CD8-positive, alpha-beta memory T cell (primary cell): ENCODE measurements around the gene CENPX. TPM values are rescaled to one million over a fixed set of nuclear protein-coding genes. Genes with fewer than 3 reads are reported as not detected.

Experiments used
- CTCF ChIA-PET: fragments of 350-600 bp; sonication (Branson Sonifier 250); formaldehyde crosslinking; loops from one replicate; lab custom pipeline; 2021; ENCODE audit warnings: antibody characterized with exemption; lab: Charles Lee
- POLR2A ChIA-PET: fragments of 350-600 bp; sonication (Branson Sonifier 250); formaldehyde crosslinking; loops from one replicate; lab custom pipeline; 2021; ENCODE audit warnings: antibody characterized with exemption; lab: Charles Lee
- DNase-seq, 5 donors: peaks; one replicate each; pipeline versions ENCODE4 v3.0.0 to v3.0.0-alpha.2; 2020 to 2022; ENCODE audit warnings: mixed read lengths in 1 of 5
- H3K27ac ChIP-seq: one replicate; pipeline ENCODE4 v1.7.0; 2013; ENCODE audit warnings: low read depth, mild to moderate bottlenecking, low read length, moderate library complexity
- H3K27me3 ChIP-seq: 2 replicates; pipeline ENCODE4 v1.7.0; 2013; ENCODE audit warnings: low read length, mild to moderate bottlenecking; ENCODE audit not compliant: insufficient read depth, poor library complexity, severe bottlenecking
- H3K36me3 ChIP-seq: 2 replicates; pipeline ENCODE4 v1.7.0; 2013; ENCODE audit warnings: mild to moderate bottlenecking, low read length, moderate library complexity; ENCODE audit not compliant: insufficient read depth
- H3K4me1 ChIP-seq: 2 replicates; pipeline ENCODE4 v1.7.0; 2013; ENCODE audit warnings: mild to moderate bottlenecking, low read length, moderate library complexity; ENCODE audit not compliant: insufficient read depth
- H3K4me3 ChIP-seq: 2 replicates; pipeline ENCODE4 v1.7.0; 2013; ENCODE audit warnings: mild to moderate bottlenecking, low read length
- H3K9me3 ChIP-seq: 2 replicates; pipeline ENCODE4 v1.7.0; 2013; ENCODE audit warnings: mild to moderate bottlenecking, low read length
- H3K27ac Mint-ChIP-seq, 8 donors: one replicate each; pipeline ENCODE4 v1.8.0; 2020 to 2021; ENCODE audit warnings: mixed read lengths in 8 of 8, mild to moderate bottlenecking in 6 of 8, inconsistent platforms in 3 of 8, moderate library complexity in 3 of 8
- H3K27me3 Mint-ChIP-seq, 2 donors: one replicate each; pipeline ENCODE4 v1.8.0; 2020 to 2021; ENCODE audit warnings: mixed read lengths in 2 of 2, mild to moderate bottlenecking in 1 of 2, moderate library complexity in 1 of 2
- H3K36me3 Mint-ChIP-seq, 3 donors: one replicate each; pipeline ENCODE4 v1.8.0; 2020 to 2021; ENCODE audit warnings: mixed read lengths in 3 of 3, inconsistent platforms in 1 of 3, mild to moderate bottlenecking in 1 of 3
- H3K4me1 Mint-ChIP-seq, 3 donors: one replicate each; pipeline ENCODE4 v1.8.0; 2020 to 2021; ENCODE audit warnings: mixed read lengths in 3 of 3, inconsistent platforms in 1 of 3, mild to moderate bottlenecking in 1 of 3
- H3K4me3 Mint-ChIP-seq, 7 donors: one replicate each; pipeline ENCODE4 v1.8.0; 2020 to 2021; ENCODE audit warnings: mixed read lengths in 7 of 7, mild to moderate bottlenecking in 6 of 7, moderate library complexity in 4 of 7, inconsistent platforms in 2 of 7
- H3K9me3 Mint-ChIP-seq, 5 donors: one replicate each; pipeline ENCODE4 v1.8.0; 2020 to 2022; ENCODE audit warnings: mixed read lengths in 5 of 5, mild to moderate bottlenecking in 3 of 5, moderate library complexity in 2 of 5, inconsistent platforms in 1 of 5
- polyA plus RNA-seq: library from polyadenylated mRNA; unstranded; fragments of 300-500 nt; fragmentation: Illumina TruSeq; gene quantifications from one replicate; pipeline ENCODE4 v1.2.3, GENCODE V29; 2021
- total RNA-seq, 2 experiments: library from RNA; stranded (reverse); gene quantifications; one replicate each; pipeline ENCODE4 v1.2.3, GENCODE V29; 2021

CENPX gene
- total and polyA plus RNA-seq, 3 experiments from 2014 or later = 56.7 to 158 (median 143) TPM

DNA sequence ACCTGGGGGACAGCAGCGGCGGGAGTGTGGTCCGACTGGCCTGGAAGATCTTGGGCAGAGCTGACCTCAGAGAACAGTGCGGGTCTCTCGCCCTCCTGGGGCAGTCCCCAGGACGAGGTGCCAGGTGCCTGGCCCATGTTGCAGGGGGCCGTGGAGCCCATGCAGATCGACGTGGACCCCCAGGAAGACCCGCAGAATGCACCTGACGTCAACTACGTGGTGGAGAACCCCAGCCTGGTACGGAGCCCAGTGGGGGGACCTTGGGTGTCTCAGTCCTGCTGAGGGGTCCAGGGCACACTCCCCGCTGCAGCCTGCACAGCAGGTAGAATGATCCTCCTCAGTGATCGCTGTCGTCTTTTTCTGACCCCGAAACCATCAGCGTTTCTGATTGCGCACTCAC is 30.5 kb upstream of the CENPX start:
- no peak for DNase-seq
- Histone ChIP-seq H3K4me3 (no peak overlapping the region), H3K27me3 (no peaks in the 10 kb centered on the region), H3K4me1 (peaks cover 25% of the 10 kb centered on the region), H3K9me3 (no peaks in the 10 kb centered on the region), H3K36me3 (no peaks in the 10 kb centered on the region), H3K27ac (no peak overlapping the region)
- ChIA-PET CTCF (interaction anchor here (1.7 kb wide), 1 partner anchor 54 kb away, joined by 3 read pairs; no protein-coding TSS in a partner anchor), POLR2A (no interaction called here)
- H3K27ac Mint-ChIP-seq = peak overlapping the region in 4 of 8 donors; percentile 33 to 44 (median 42)
- H3K27me3 Mint-ChIP-seq = no peaks in the 10 kb centered on the region
- H3K9me3 Mint-ChIP-seq = no peaks in the 10 kb centered on the region
- H3K36me3 Mint-ChIP-seq = peaks cover 0 to 42% (median 0%) of the 10 kb centered on the region in 3 donors
- H3K4me3 Mint-ChIP-seq = peak overlapping the region; percentile 75 to 84 (median 80)
- peaks cover 0 to 26% (median 13%) of the 10 kb centered on the region in 3 donors for H3K4me1 Mint-ChIP-seq

DNA sequence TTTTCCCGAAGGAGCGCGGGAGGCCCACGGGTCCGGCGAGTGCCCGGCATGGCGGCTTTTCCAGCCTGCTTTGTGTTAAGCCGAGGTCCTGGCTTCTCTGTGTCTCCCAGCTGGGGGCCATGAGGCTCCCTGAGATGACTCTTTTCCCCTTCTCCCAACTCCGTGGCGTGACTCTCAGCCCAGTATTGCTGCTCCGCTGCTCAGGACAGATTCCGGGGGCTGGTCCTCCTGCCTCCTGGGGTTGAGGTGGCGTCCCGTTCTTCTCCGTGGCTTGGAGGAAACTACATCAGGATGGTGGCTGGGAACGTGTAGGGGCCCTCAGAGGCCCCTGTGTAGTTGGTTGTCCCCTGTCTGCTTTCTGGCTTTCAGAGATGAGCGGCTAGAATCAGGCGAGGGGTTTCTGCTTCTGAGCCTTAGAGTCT is 30.0 kb upstream of the CENPX start:
- Histone ChIP-seq H3K27me3 (no peaks in the 10 kb centered on the region), H3K9me3 (no peaks in the 10 kb centered on the region), H3K4me3 (peak overlapping the region; percentile 67), H3K4me1 (peaks cover 25% of the 10 kb centered on the region), H3K27ac (peak overlapping the region; percentile 54), H3K36me3 (no peaks in the 10 kb centered on the region)
- DNase-seq = no peak
- Mint-ChIP-seq H3K4me1 (peaks cover 0 to 26% (median 14%) of the 10 kb centered on the region in 3 donors), H3K9me3 (no peaks in the 10 kb centered on the region), H3K4me3 (peak overlapping the region; percentile 75 to 90 (median 80)), H3K27ac (peak overlapping the region in 4 of 8 donors; percentile 71 to 83 (median 80)), H3K36me3 (peaks cover 0 to 40% (median 0%) of the 10 kb centered on the region in 3 donors), H3K27me3 (no peaks in the 10 kb centered on the region)
- ChIA-PET CTCF (interaction anchor here (1.3 to 1.7 kb wide), 2 partner anchors 54 to 93 kb away, joined by 3 read pairs; no protein-coding TSS in a partner anchor), POLR2A (interaction anchor here (0.6 to 1.1 kb wide), 2 partner anchors 13 to 22 kb away, joined by 3 to 5 read pairs; partner anchors contain the start of gene DUS1L)

DNA sequence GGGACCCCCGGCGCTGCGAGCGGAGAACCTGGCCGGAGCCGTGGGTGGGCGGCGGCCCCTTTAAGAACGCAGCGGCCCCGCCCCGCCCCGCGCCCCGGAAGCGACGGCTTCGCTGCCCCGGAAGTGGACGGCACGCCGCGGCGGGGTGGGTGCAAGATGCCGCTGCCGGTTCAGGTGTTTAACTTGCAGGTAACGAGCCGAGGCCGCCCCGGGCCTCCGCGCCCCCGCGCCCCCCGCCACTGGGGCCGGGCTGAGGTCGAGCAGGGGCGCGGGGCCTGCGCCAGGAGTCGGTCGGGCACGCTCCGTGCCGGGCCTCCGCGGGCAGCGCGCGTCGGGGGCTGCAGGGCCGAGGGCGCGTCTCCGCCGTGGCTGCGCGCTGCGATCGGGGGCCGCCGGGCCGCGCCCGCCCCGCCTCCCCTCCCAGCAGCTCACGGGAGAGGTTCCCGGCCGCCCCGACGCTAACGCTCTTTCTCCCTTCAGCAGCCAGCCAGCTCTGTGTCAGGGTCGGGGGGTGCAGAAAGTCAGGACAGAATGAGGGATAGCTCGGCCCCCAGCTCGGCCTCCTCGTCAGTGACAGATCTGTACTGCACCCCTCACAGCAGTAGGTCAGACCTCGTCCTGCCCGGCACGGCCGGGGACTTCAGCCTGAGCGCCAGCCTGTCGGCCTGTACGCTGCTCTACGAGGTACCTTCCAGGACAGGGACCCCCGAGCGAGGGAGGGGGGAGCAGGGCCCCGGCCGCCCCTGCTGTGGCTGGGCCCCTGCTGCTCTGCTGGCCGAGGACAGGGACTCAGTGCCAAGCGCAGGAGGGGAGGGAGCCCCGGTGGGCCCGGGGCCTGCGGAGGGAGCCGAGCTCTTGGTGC is 29.3 kb upstream of the CENPX start, which contains the start of the genes GPS1 and RFNG:
Gene GPS1 (plus strand): TSS at position 123 of the 862 bp plus-strand sequence. CDS start 34 bp downstream, at position 157.
Gene RFNG (minus strand): TSS at position 36 of the 862 bp plus-strand sequence. CDS start 45 bp downstream, outside the sequence.
- DNase-seq = peak; percentile 69 to 86 (median 77)
- peak within 1 kb of the TSS in 6 of 8 donors; percentile 71 to 87 (median 82) for H3K27ac Mint-ChIP-seq
- H3K36me3 ChIP-seq = no peaks in the 10 kb centered on the region
- peak within 1 kb of the TSS; percentile 67 for H3K4me3 ChIP-seq
- no peaks in the 10 kb centered on the region for H3K27me3 Mint-ChIP-seq
- H3K4me1 Mint-ChIP-seq = peaks cover 0 to 26% (median 15%) of the 10 kb centered on the region in 3 donors
- H3K27me3 ChIP-seq = no peaks in the 10 kb centered on the region
- peak within 1 kb of the TSS; percentile 54 for H3K27ac ChIP-seq
- CTCF ChIA-PET = interaction anchor here (1.3 to 3.6 kb wide), 3 partner anchors 14 to 93 kb away, joined by 3 to 23 read pairs (median 3); partner anchors contain the start of gene DCXR
- peak within 1 kb of the TSS; percentile 79 to 90 (median 81) for H3K4me3 Mint-ChIP-seq
- no peaks in the 10 kb centered on the region for H3K9me3 Mint-ChIP-seq
- POLR2A ChIA-PET = interaction anchor here (0.6 to 2.2 kb wide), 4 partner anchors 13 to 109 kb away, joined by 3 to 7 read pairs (median 4); partner anchors contain the start of genes DCXR and DUS1L
- H3K36me3 Mint-ChIP-seq = peaks cover 0 to 42% (median 2%) of the 10 kb centered on the region in 3 donors
- peaks cover 25% of the 10 kb centered on the region for H3K4me1 ChIP-seq
- no peaks in the 10 kb centered on the region for H3K9me3 ChIP-seq

DNA sequence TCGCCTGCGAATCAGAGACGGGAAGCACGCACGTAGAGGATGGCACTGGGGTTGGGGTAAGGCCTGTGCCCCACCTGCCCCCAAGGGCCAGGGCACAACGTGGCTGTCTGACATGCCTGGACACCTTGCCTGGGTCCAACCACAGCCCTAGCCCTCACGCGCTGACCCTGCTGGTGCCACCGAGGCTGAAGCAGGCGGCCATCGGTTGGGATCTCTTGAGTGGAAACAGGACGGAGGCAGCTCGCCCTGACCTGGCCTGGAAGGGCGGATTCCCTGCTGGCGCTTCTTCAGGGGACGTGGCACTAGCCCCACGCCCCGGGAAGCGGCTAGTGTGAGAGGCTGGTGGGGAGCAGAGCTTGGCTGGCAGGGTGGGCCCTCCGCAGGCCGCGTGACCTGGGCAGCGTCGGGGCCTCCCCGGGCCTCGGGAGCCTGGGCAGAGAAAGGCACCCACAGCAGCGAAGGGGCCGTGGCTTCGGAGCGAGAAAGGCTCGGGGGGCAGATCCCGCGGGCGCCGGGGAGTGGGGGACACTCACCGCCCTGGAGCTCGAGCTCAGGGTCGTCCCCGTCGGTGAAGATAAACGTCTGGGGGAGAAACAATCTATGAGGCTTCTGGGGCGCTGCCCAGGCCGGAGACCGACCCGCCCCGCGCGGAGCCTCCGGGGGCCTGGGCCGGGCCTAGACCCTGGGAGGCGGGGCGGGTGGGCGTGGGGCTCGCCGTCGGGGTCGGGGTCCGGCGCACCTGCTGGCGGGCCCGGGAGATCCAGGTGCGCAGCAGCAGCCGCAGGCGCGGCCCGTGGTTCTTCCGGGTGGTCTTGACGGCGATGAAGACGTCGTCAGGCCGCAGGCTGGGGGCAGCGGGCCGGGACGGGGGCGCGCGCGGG is 28.3 kb upstream of the CENPX start:
- H3K27ac Mint-ChIP-seq = peak overlapping the region in 6 of 8 donors; percentile 21 to 87 (median 81)
- POLR2A ChIA-PET = interaction anchor here (0.6 to 2.2 kb wide), 2 partner anchors 13 to 108 kb away, joined by 4 to 7 read pairs; partner anchors contain the start of gene DCXR
- Histone ChIP-seq H3K4me3 (peak overlapping the region; percentile 26), H3K27me3 (no peaks in the 10 kb centered on the region), H3K9me3 (no peaks in the 10 kb centered on the region), H3K4me1 (peaks cover 25% of the 10 kb centered on the region), H3K36me3 (no peaks in the 10 kb centered on the region), H3K27ac (peak overlapping the region; percentile 31)
- H3K27me3 Mint-ChIP-seq = no peaks in the 10 kb centered on the region
- H3K4me3 Mint-ChIP-seq = peak overlapping the region; percentile 76 to 90 (median 80)
- no peak for DNase-seq
- no peaks in the 10 kb centered on the region for H3K9me3 Mint-ChIP-seq
- CTCF ChIA-PET = interaction anchor here (1.1 to 3.6 kb wide), 2 partner anchors 13 to 155 kb away, joined by 3 to 23 read pairs; partner anchors contain the start of gene DCXR
- H3K4me1 Mint-ChIP-seq = peaks cover 0 to 26% (median 17%) of the 10 kb centered on the region in 3 donors
- H3K36me3 Mint-ChIP-seq = peaks cover 0 to 36% (median 2%) of the 10 kb centered on the region in 3 donors

DNA sequence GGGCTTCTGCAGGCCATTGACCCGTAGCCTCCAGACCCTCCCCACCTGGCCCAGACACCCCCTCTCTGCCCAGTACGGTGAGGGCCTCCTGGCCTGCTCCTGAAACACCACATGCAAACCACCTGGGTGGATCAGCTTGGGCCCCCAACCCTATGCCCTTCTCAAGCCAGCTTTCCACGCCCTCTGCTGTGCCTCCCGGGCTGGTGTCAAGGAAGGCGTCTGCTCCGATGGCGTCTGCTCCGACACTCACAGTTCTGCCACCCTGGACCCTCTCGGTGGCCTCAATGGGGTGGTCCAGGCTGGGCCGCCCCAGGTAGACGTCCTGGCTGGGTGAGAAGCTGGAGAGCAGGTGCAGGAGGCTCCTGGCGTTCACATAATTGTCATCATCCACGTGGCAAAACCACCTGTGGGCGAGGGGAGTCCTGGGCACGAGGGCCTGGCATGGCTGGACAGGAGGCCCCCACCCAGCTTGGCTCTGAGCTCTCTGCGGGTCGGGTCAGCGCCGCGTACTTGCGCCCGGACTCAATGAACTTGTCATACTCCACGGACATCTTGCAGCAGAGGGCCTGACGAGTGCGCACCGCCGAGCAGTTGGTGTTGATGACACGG is 27.6 kb upstream of the CENPX start:
- H3K36me3 ChIP-seq = no peaks in the 10 kb centered on the region
- peaks cover 25% of the 10 kb centered on the region for H3K4me1 ChIP-seq
- POLR2A ChIA-PET = interaction anchor here (2.2 kb wide), 1 partner anchor 13 kb away, joined by 7 read pairs; the partner anchor contains the start of gene DCXR
- Mint-ChIP-seq H3K27ac (peak overlapping the region in 3 of 8 donors; percentile 21 to 87 (median 85)), H3K27me3 (no peaks in the 10 kb centered on the region), H3K36me3 (peaks cover 0 to 30% (median 2%) of the 10 kb centered on the region in 3 donors), H3K4me1 (peaks cover 0 to 26% (median 17%) of the 10 kb centered on the region in 3 donors), H3K9me3 (no peaks in the 10 kb centered on the region), H3K4me3 (peak overlapping the region in 6 of 7 donors; percentile 76 to 90 (median 82))
- no peaks in the 10 kb centered on the region for H3K9me3 ChIP-seq
- CTCF ChIA-PET = interaction anchor here (0.8 to 3.6 kb wide), 3 partner anchors 12 to 156 kb away, joined by 3 to 23 read pairs (median 3); partner anchors contain the start of gene DCXR
- no peaks in the 10 kb centered on the region for H3K27me3 ChIP-seq
- peak overlapping the region; percentile 26 for H3K4me3 ChIP-seq
- no peak overlapping the region for H3K27ac ChIP-seq
- DNase-seq = no peak

DNA sequence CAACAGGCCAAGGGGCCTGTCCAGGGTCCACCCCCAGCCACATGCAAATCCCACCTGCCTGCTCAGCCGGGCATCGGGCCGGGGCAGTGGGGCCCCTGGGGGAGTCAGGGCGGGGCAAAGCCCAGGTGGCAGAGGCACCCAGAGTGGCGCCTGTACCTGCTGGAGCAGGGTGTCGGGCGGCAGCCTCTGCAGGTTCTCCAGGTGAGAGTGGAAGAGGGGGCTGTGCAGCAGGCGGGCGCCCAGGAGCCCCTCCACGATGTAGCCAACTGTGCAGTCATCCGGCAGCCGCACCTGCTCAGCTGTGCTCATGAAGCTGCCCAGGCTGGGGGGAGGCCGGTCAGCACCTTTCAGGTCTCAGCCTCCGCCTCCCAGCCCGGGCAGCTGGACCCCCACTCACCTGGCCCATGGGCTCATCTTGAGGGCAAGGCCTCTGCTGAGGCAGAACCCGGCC is 26.9 kb upstream of the CENPX start:
- Mint-ChIP-seq H3K4me3 (peak overlapping the region in 2 of 7 donors; percentile 23 to 34), H3K27ac (no peak overlapping the region), H3K36me3 (peaks cover 0 to 23% (median 2%) of the 10 kb centered on the region in 3 donors), H3K9me3 (no peaks in the 10 kb centered on the region), H3K27me3 (no peaks in the 10 kb centered on the region), H3K4me1 (peaks cover 0 to 26% (median 17%) of the 10 kb centered on the region in 3 donors)
- Histone ChIP-seq H3K4me1 (peaks cover 25% of the 10 kb centered on the region), H3K9me3 (no peaks in the 10 kb centered on the region), H3K36me3 (no peaks in the 10 kb centered on the region), H3K4me3 (no peak overlapping the region), H3K27me3 (no peaks in the 10 kb centered on the region), H3K27ac (no peak overlapping the region)
- DNase-seq = no peak
- CTCF ChIA-PET = interaction anchor here (0.8 to 3.6 kb wide), 2 partner anchors 11 to 105 kb away, joined by 3 to 23 read pairs; partner anchors contain the start of gene DCXR
- POLR2A ChIA-PET = no interaction called here
